22Rv1 (cell line): Measurements from ENCODE around the gene NOC2L.

Source experiments
- ZFX ChIP-seq: fragments of 450-650 bp; IDR thresholded peaks from 2 replicates; pipeline ENCODE4 v1.6.1; 2017; ENCODE audit warnings: antibody characterized with exemption, borderline replicate concordance
- TF ChIP-seq, protein P1 (sequence below): fragments of 450-650 bp; IDR thresholded peaks from 2 replicates; pipeline ENCODE4 v1.5.1; 2017; ENCODE audit warnings: mild to moderate bottlenecking

DNA sequence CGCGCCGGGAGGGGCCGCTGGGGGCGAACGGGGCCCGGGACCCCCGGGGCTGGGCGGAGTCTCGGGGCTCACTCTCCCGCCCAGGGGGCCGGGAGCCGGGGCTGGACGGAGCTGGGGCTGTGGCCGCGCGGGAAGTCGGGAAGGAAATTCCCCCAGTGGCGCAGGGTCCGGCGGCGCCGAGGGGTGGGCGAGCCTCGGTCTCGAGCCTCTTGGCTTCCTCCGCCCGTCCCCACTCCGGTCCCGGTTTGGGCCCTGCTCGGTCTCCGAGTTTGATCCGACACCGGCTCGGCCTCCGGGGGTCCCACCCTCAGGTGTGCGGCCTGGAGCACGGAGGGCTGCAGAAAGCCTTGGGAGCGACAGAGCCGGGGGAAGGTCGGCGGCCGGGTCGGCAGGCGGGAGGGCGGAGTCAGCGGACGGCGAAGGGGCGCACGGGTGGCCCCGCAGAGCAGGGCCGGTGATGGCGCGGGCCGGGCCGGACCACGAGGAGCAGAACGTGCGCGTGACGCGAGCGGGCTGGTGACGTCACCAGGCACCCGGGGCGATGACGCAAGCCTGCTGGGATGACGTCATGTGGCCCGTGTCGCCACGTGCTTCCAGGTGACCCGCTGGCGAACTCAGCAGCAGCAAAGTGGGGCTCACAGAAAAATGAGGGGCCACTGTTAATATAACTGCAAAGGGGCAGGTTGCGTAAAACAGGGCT lies 41.5 kb upstream of the NOC2L start:
- TF ChIP-seq, protein P1, sequence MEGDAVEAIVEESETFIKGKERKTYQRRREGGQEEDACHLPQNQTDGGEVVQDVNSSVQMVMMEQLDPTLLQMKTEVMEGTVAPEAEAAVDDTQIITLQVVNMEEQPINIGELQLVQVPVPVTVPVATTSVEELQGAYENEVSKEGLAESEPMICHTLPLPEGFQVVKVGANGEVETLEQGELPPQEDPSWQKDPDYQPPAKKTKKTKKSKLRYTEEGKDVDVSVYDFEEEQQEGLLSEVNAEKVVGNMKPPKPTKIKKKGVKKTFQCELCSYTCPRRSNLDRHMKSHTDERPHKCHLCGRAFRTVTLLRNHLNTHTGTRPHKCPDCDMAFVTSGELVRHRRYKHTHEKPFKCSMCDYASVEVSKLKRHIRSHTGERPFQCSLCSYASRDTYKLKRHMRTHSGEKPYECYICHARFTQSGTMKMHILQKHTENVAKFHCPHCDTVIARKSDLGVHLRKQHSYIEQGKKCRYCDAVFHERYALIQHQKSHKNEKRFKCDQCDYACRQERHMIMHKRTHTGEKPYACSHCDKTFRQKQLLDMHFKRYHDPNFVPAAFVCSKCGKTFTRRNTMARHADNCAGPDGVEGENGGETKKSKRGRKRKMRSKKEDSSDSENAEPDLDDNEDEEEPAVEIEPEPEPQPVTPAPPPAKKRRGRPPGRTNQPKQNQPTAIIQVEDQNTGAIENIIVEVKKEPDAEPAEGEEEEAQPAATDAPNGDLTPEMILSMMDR = no peak
- no peak for TF ChIP-seq ZFX
